ENCODE results near the gene SLCO1B1.
"Not testable (repeated sequence)": the region's sequence is repeated elsewhere in the genome, so short reads cannot be mapped to it uniquely, and the experiment has no call there.

Gene SLCO1B1

GRCh38 chr12:21144309-21144708 is 13.3 kb downstream of the SLCO1B1 start:
- Histone ChIP-seq H3K36me3 (ENCODE audit: control insufficient read depth, insufficient read depth, low read length) (no peaks in the 10 kb centered on the region), H3K4me3 (ENCODE audit: extremely low read depth, insufficient read depth, low read length, poor library complexity, severe bottlenecking) (no peak overlapping the region), H3K27ac (ENCODE audit: low read depth, low read length, severe bottlenecking) (no peak overlapping the region), H3K9me3 (ENCODE audit: control insufficient read depth, low read length) (no peaks in the 10 kb centered on the region), H3K4me1 (ENCODE audit: control insufficient read depth, insufficient read depth, low read length, poor library complexity, severe bottlenecking) (no peaks in the 10 kb centered on the region)

DNA sequence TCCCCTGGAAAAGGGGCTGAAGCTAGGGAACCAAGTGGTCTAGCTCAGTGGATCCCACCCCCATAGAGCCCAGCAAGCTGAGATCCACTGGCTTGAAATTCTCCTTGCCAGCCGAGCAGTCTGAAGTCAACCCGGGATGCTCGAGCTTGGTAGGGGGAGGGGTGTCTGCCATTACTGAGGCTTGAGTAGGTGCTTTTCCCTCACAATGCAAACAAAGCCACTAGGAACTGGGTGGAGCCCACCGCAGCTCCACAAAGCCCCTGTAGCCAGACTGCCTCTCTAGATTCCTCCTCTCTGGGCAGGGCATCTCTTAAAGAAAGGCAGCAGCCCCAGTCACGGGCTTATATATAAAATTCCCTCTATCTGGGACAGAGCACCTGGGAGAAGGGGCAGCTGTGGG is 18.9 kb downstream of the SLCO1B1 start:
- H3K4me1 ChIP-seq (ENCODE audit: control insufficient read depth, insufficient read depth, low read length, poor library complexity, severe bottlenecking); H3K36me3 ChIP-seq (ENCODE audit: control insufficient read depth, insufficient read depth, low read length); H3K27ac ChIP-seq (ENCODE audit: low read depth, low read length, severe bottlenecking); H3K4me3 ChIP-seq (ENCODE audit: extremely low read depth, insufficient read depth, low read length, poor library complexity, severe bottlenecking); H3K9me3 ChIP-seq (ENCODE audit: control insufficient read depth, low read length): not testable (repeated sequence)
- 40 to 57% methylated on average over 1 to 2 of the region's 5 CpGs for WGBS, 2 experiments (ENCODE audit: insufficient coverage in 2 of 2)

GRCh38 chr12:21151184-21151583 is 20.2 kb downstream of the SLCO1B1 start:
- Histone ChIP-seq H3K4me1 (ENCODE audit: control insufficient read depth, insufficient read depth, low read length, poor library complexity, severe bottlenecking) (no peaks in the 10 kb centered on the region), H3K36me3 (ENCODE audit: control insufficient read depth, insufficient read depth, low read length) (no peaks in the 10 kb centered on the region), H3K4me3 (ENCODE audit: extremely low read depth, insufficient read depth, low read length, poor library complexity, severe bottlenecking) (no peak overlapping the region), H3K27ac (ENCODE audit: low read depth, low read length, severe bottlenecking) (no peak overlapping the region), H3K9me3 (ENCODE audit: control insufficient read depth, low read length) (no peaks in the 10 kb centered on the region)
- no CpG with 5 or more reads among the region's 3 CpGs for WGBS, 2 experiments (ENCODE audit: insufficient coverage in 2 of 2)

GRCh38 chr12:21155522-21156351 is 24.7 kb downstream of the SLCO1B1 start:
- WGBS, 2 experiments (ENCODE audit: insufficient coverage in 2 of 2) = 80% methylated on average over 1 of the region's 3 CpGs; no CpG with 5 or more reads in 1 of the 2 experiments
- Histone ChIP-seq H3K9me3 (ENCODE audit: control insufficient read depth, low read length) (no peaks in the 10 kb centered on the region), H3K27ac (ENCODE audit: low read depth, low read length, severe bottlenecking) (no peak overlapping the region), H3K36me3 (ENCODE audit: control insufficient read depth, insufficient read depth, low read length) (no peaks in the 10 kb centered on the region), H3K4me3 (ENCODE audit: extremely low read depth, insufficient read depth, low read length, poor library complexity, severe bottlenecking) (no peak overlapping the region), H3K4me1 (ENCODE audit: control insufficient read depth, insufficient read depth, low read length, poor library complexity, severe bottlenecking) (no peaks in the 10 kb centered on the region)

- Histone ChIP-seq H3K4me1 (ENCODE audit: control insufficient read depth, insufficient read depth, low read length, poor library complexity, severe bottlenecking) (no peaks in the 10 kb centered on the region), H3K4me3 (ENCODE audit: extremely low read depth, insufficient read depth, low read length, poor library complexity, severe bottlenecking) (no peak overlapping the region), H3K9me3 (ENCODE audit: control insufficient read depth, low read length) (no peaks in the 10 kb centered on the region), H3K27ac (ENCODE audit: low read depth, low read length, severe bottlenecking) (no peak overlapping the region), H3K36me3 (ENCODE audit: control insufficient read depth, insufficient read depth, low read length) (no peaks in the 10 kb centered on the region)
- 89 to 100% methylated on average over 2 to 3 of the region's 4 CpGs for WGBS, 2 experiments (ENCODE audit: insufficient coverage in 2 of 2)
These were observed 34.1 kb downstream of the SLCO1B1 start for GRCh38 chr12:21165048-21165447.

DNA sequence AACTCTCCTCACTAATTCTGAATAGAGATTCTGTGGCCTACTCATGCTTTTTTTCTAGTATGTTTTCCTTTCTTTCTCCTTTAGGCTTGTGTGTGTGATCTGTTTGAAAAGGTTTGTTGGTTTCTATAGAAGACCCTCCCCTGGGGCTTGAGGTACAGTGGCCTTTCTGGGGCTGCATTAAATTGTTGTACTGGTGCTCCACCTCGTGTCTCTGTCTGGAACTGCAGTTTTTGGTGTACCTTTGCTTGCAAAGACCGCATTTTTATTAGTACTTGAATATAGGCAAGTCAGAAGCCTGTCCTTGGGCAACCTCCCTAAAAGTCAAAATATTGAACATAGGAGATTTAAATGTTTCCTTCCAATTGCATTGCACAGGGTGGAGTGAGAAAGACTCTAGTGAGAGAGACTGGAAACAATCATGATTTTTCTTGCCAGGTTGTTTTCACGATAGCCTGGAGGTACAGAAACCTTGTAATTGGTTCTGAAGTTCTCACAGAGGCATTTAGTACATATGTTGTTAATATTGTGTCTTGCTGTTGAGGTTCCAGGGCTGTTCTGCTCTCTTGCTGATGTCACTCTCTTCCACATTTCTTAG is 39.0 kb downstream of the SLCO1B1 start:
- Histone ChIP-seq H3K4me1 (ENCODE audit: control insufficient read depth, insufficient read depth, low read length, poor library complexity, severe bottlenecking) (peaks cover 6% of the 10 kb centered on the region), H3K4me3 (ENCODE audit: extremely low read depth, insufficient read depth, low read length, poor library complexity, severe bottlenecking) (no peak overlapping the region), H3K27ac (ENCODE audit: low read depth, low read length, severe bottlenecking) (no peak overlapping the region), H3K9me3 (ENCODE audit: control insufficient read depth, low read length) (no peaks in the 10 kb centered on the region), H3K36me3 (ENCODE audit: control insufficient read depth, insufficient read depth, low read length) (no peaks in the 10 kb centered on the region)
- 50 to 60% methylated on average over 2 of the region's 3 CpGs for WGBS, 2 experiments (ENCODE audit: insufficient coverage in 2 of 2)

DNA sequence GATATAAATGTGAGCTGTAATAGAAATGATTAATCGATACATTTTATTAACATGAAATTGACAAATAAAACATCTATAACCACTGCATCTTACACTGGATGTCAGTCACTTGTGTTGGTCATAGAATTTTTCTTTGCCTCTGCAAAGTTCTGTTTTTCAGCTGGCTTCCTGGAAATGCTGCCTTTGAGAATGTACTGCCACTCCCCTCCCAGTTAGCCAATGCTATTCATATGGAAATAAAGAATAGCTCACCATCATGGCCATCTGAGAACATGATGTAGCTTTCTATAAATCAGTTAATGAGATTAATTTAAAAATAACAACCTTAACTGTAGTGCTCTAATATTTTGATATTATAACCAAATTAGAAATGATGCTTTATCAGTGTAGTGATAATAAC is 41.1 kb downstream of the SLCO1B1 start:
- no peak overlapping the region for H3K4me3 ChIP-seq (ENCODE audit: extremely low read depth, insufficient read depth, low read length, poor library complexity, severe bottlenecking)
- no peaks in the 10 kb centered on the region for H3K36me3 ChIP-seq (ENCODE audit: control insufficient read depth, insufficient read depth, low read length)
- no CpG with 5 or more reads among the region's 1 CpG for WGBS, 2 experiments (ENCODE audit: insufficient coverage in 2 of 2)
- H3K9me3 ChIP-seq (ENCODE audit: control insufficient read depth, low read length) = no peaks in the 10 kb centered on the region
- H3K4me1 ChIP-seq (ENCODE audit: control insufficient read depth, insufficient read depth, low read length, poor library complexity, severe bottlenecking) = peaks cover 6% of the 10 kb centered on the region
- no peak overlapping the region for H3K27ac ChIP-seq (ENCODE audit: low read depth, low read length, severe bottlenecking)

GRCh38 chr12:21183721-21184275 is 52.8 kb downstream of the SLCO1B1 start:
- Histone ChIP-seq H3K9me3 (ENCODE audit: control insufficient read depth, low read length) (no peaks in the 10 kb centered on the region), H3K27ac (ENCODE audit: low read depth, low read length, severe bottlenecking) (no peak overlapping the region), H3K4me3 (ENCODE audit: extremely low read depth, insufficient read depth, low read length, poor library complexity, severe bottlenecking) (no peak overlapping the region), H3K4me1 (ENCODE audit: control insufficient read depth, insufficient read depth, low read length, poor library complexity, severe bottlenecking) (peaks cover 7% of the 10 kb centered on the region), H3K36me3 (ENCODE audit: control insufficient read depth, insufficient read depth, low read length) (no peaks in the 10 kb centered on the region)
- 94% methylated on average over 2 of the region's 3 CpGs; no CpG with 5 or more reads in 1 of the 2 experiments for whole genome bisulfite sequencing, 2 experiments (ENCODE audit: insufficient coverage in 2 of 2)

- Histone ChIP-seq H3K27ac (ENCODE audit: low read depth, low read length, severe bottlenecking) (no peak overlapping the region), H3K36me3 (ENCODE audit: control insufficient read depth, insufficient read depth, low read length) (no peaks in the 10 kb centered on the region), H3K9me3 (ENCODE audit: control insufficient read depth, low read length) (no peaks in the 10 kb centered on the region), H3K4me3 (ENCODE audit: extremely low read depth, insufficient read depth, low read length, poor library complexity, severe bottlenecking) (no peak overlapping the region), H3K4me1 (ENCODE audit: control insufficient read depth, insufficient read depth, low read length, poor library complexity, severe bottlenecking) (no peaks in the 10 kb centered on the region)
- WGBS, 2 experiments (ENCODE audit: insufficient coverage in 2 of 2) = 100% methylated on average over 3 of the region's 3 CpGs
These were observed 59.0 kb downstream of the SLCO1B1 start for GRCh38 chr12:21190016-21190415.

- H3K4me3 ChIP-seq (ENCODE audit: extremely low read depth, insufficient read depth, low read length, poor library complexity, severe bottlenecking); H3K4me1 ChIP-seq (ENCODE audit: control insufficient read depth, insufficient read depth, low read length, poor library complexity, severe bottlenecking); H3K9me3 ChIP-seq (ENCODE audit: control insufficient read depth, low read length); H3K27ac ChIP-seq (ENCODE audit: low read depth, low read length, severe bottlenecking); H3K36me3 ChIP-seq (ENCODE audit: control insufficient read depth, insufficient read depth, low read length): not testable (repeated sequence)
- WGBS, 2 experiments (ENCODE audit: insufficient coverage in 2 of 2) = 72 to 100% methylated on average over 5 of the region's 19 CpGs
These were observed 83.4 kb downstream of the SLCO1B1 start for GRCh38 chr12:21214433-21214832.

GRCh38 chr12:21219206-21219605 is 88.2 kb downstream of the SLCO1B1 start:
- Histone ChIP-seq H3K4me1 (ENCODE audit: control insufficient read depth, insufficient read depth, low read length, poor library complexity, severe bottlenecking) (no peaks in the 10 kb centered on the region), H3K4me3 (ENCODE audit: extremely low read depth, insufficient read depth, low read length, poor library complexity, severe bottlenecking) (no peak overlapping the region), H3K9me3 (ENCODE audit: control insufficient read depth, low read length) (no peaks in the 10 kb centered on the region), H3K36me3 (ENCODE audit: control insufficient read depth, insufficient read depth, low read length) (no peaks in the 10 kb centered on the region), H3K27ac (ENCODE audit: low read depth, low read length, severe bottlenecking) (no peak overlapping the region)
- 85 to 88% methylated on average over 2 of the region's 2 CpGs for WGBS, 2 experiments (ENCODE audit: insufficient coverage in 2 of 2)

Measured in mesodermal cell (in vitro differentiated cells).